GM10266 (cell line): ENCODE results near the gene CCNB3.

Experiments
- DNase-seq: peaks from one replicate; pipeline ENCODE4 v3.0.0; 2012; ENCODE audit errors: extremely low spot score
- CTCF ChIP-seq: IDR thresholded peaks from 2 replicates; pipeline ENCODE4 v1.5.1; 2012; ENCODE audit warnings: mild to moderate bottlenecking, low read depth; ENCODE audit not compliant: control insufficient read depth, insufficient read depth; ENCODE audit errors: missing control alignments

CCNB3 gene

GRCh38 chrX:50372966-50373365 is 168.4 kb downstream of the CCNB3 start:
- no peak for DNase-seq
- TF ChIP-seq CTCF = no peak

GRCh38 chrX:50375481-50376267 is 171.1 kb downstream of the CCNB3 start:
- DNase-seq = no peak
- no peak for TF ChIP-seq CTCF

GRCh38 chrX:50381729-50382415 is 177.3 kb downstream of the CCNB3 start:
- TF ChIP-seq CTCF = no peak
- DNase-seq = no peak

GRCh38 chrX:50386520-50386919 is 182.0 kb downstream of the CCNB3 start:
- TF ChIP-seq CTCF = no peak
- no peak for DNase-seq

GRCh38 chrX:50393902-50394301 is 189.3 kb downstream of the CCNB3 start:
- TF ChIP-seq CTCF = no peak
- no peak for DNase-seq
